Vagina (tissue), 2 donors: ENCODE measurements around the gene DYNC2I2.

Experiments used
- CTCF ChIP-seq, 3 experiments: fragments of 450-650 bp in 2 of 3; fragments of 200-600 bp in 1 of 3; sonication (generic) in 1 of 3; IDR thresholded peaks; one replicate each; pipeline ENCODE4 v1.5.1; 2017 to 2019; ENCODE audit warnings: antibody characterized with exemption in 3 of 3, mild to moderate bottlenecking in 2 of 3, moderate library complexity in 2 of 3
- POLR2A ChIP-seq, 2 donors: fragments of 450-650 bp; IDR thresholded peaks; one replicate each; pipeline ENCODE4 v1.6.1; 2017; ENCODE audit warnings: antibody characterized with exemption in 2 of 2, mild to moderate bottlenecking in 2 of 2, moderate library complexity in 2 of 2

GRCh38 chr9:128615571-128615970, 41.1 kb downstream of the DYNC2I2 start:
- TF ChIP-seq CTCF (IDR thresholded peaks at IDR 0.05): no peak
- no peak for TF ChIP-seq POLR2A (IDR thresholded peaks at IDR 0.05)
